Right renal pelvis (tissue), 4 donors: ENCODE measurements around the gene ZNF462. TPM values are rescaled to one million over a fixed set of nuclear protein-coding genes. Genes with fewer than 3 reads are reported as not detected.

Experiments
- DNase-seq, 4 donors: peaks; one replicate each; pipeline ENCODE4 v3.0.0-alpha.2; 2013; ENCODE audit warnings: low read depth in 4 of 4, low spot score in 3 of 4, missing footprints in 1 of 4
- polyA plus RNA-seq, 4 donors: library from polyadenylated mRNA; unstranded; fragments of 120-200 nt; gene quantifications; one replicate each; pipeline ENCODE4 v1.2.1, GENCODE V29; 2013; ENCODE audit not compliant: insufficient read length in 4 of 4

Gene ZNF462
- polyA plus RNA-seq, 4 donors: 20.0 to 25.1 (median 21.1) TPM

GRCh38 chr9:106954974-106955850, 92.2 kb downstream of the ZNF462 start:
- no peak for DNase-seq

- DNase-seq: no peak
These were observed 94.0 kb downstream of the ZNF462 start for GRCh38 chr9:106956971-106957370.

GRCh38 chr9:106958955-106959657, 96.1 kb downstream of the ZNF462 start:
- DNase-seq: no peak

GRCh38 chr9:106960258-106960657, 97.3 kb downstream of the ZNF462 start:
- DNase-seq: no peak

- DNase-seq: no peak
These were observed 98.7 kb downstream of the ZNF462 start for GRCh38 chr9:106961623-106962022.

DNA sequence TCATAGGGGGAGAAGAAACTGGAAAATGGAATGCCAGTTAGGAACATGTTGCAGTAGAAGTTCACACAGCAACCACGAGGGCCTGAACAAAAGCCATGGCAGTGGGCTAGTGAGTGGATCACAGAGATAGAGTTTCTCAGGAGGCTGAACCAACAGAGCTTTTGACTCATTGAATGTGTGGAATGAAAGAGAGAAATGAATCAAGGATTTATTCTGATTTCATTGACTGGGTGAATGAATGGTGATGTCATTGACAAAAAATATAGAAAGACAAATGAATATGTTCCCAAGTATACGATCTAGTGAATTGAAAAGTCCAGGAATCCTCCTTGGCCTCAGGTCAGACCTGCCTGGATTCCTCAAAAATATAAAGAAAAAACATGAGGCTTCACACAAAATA, 99.2 kb downstream of the ZNF462 start:
- DNase-seq: no peak

- no peak for DNase-seq
These were observed 99.8 kb downstream of the ZNF462 start for GRCh38 chr9:106962615-106963363.

GRCh38 chr9:106963684-106964083, 100.7 kb downstream of the ZNF462 start:
- no peak for DNase-seq

GRCh38 chr9:106964329-106964728, 101.4 kb downstream of the ZNF462 start:
- DNase-seq: no peak

GRCh38 chr9:106964822-106965525, 102.0 kb downstream of the ZNF462 start:
- no peak for DNase-seq

DNA sequence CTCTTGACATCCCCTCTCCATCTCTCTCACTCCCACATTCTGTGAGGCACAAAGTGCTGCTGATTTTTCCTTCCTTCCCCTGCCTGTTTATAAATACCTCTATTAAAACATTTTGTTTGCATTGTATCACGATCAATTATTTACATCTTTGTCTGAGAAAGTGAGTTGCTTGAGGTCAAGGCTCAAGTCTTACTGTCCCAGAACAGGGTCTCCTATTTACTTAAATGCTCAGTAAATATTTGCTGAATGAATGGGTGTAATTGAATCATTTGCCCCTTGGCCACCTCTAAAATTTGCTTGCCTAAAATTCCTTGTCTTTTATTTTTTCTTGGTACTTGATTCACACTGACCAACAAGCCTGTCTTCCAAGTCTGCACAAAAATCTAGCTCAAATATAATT, 103.5 kb downstream of the ZNF462 start:
- DNase-seq: no peak

DNA sequence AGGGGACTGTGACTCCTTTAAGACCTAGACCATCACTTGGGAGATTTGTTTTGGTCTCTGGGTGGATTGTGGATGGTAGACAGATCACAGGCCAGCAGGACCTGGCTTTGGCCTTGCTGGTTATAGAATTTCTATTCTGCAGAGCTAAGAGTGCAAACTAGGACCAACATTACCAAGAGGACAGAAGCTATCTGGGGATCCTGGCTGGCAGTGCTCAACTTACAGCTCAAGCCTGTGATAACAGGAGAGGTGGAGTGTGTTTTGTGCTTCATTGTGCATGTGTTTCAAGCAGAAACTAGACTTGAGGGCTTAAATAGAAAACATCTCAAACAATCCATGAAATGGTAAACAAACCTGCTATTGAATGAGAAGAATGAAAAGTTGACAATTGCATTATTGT, 106.7 kb downstream of the ZNF462 start:
- no peak for DNase-seq

GRCh38 chr9:106970219-106970975, 107.4 kb downstream of the ZNF462 start:
- no peak for DNase-seq

GRCh38 chr9:106970976-106971457, 108.1 kb downstream of the ZNF462 start:
- DNase-seq: no peak

DNA sequence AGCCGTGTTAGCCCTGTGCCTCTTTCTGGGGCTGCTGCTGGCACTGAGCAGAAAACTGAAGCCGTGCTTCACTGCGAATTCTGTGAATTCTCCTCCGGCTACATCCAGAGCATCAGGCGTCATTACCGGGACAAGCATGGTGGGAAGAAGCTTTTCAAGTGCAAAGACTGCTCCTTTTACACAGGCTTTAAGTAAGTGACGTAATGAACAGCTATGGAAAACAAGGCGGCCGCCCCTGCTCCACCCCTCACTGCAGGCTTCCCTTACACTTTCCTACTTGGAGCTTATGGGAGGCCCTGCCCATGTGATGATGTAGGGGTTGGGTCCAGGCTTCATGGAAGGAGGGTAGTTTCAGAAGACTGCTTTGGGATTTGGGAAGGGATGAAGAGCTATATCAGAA, 109.1 kb downstream of the ZNF462 start:
- no peak for DNase-seq

DNA sequence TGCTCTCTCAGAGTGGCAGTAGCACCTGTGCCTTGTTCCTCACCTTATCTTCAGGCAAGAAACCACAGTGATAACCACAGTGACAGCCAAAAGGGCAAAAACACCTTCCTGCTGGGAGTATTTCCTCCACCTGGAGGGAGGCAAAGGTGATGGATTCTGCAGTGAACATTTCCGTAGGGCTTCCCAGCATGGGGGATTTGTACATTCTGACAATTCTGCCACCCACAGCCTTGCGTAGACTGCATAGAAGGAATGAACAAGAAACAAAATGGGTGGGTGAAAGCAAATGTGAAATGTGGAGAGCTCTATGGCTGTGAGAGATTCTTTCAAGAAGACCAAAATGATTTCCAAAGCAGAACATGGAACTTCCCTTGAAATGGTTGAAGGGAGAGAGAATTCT, 111.4 kb downstream of the ZNF462 start:
- DNase-seq: no peak

GRCh38 chr9:106976772-106977171, 113.8 kb downstream of the ZNF462 start:
- DNase-seq: no peak

DNA sequence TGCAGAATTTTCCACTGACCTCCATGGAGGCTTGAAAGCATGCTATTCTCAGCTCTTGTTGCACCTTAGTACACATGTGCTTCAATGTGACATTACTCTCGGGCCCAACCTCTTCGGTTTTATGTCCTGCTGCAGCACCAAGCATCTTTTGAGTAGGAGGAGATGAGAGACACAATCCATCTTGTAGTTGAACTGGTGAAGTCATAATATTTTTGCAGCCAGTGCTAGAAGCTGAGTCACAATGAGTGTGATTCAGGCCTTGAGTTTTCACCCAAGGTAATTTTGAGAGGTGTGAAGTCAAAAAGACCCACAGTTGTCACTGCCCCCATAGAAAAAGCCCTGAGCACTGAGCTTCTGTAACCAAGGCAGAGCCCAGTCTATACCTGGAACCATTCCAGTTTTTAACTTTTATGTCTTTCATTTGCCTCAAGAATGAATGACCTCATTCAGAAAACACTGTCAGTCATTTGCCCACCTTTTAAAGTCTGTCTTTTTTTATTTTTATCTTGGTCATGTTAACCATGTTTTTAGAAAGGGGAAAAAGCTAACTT, 117.7 kb downstream of the ZNF462 start:
- no peak for DNase-seq
